H1 (cell line): ENCODE measurements around the gene SP4. TPM values are rescaled to one million over a fixed set of nuclear protein-coding genes. Genes with fewer than 3 reads are reported as not detected.

ENCODE experiments used
- EP300 ChIP-seq, 2 experiments: IDR thresholded peaks; 1 replicate in 1 of 2; 2 replicates in 1 of 2; pipeline ENCODE4 v1.6.1; 2011 to 2012; ENCODE audit warnings: low read depth in 2 of 2, low read length in 2 of 2, mild to moderate bottlenecking in 2 of 2, borderline replicate concordance in 1 of 2, inconsistent platforms in 1 of 2, moderate library complexity in 1 of 2
- NRF1 ChIP-seq: IDR thresholded peaks from 2 replicates; pipeline ENCODE4 v1.6.1; 2011; ENCODE audit warnings: mild to moderate bottlenecking, low read depth, low read length, improper control_type of control experiment
- SAP30 ChIP-seq: fragments of 300-600 bp; sonication (generic); IDR thresholded peaks from 2 replicates; pipeline ENCODE4 v1.7.1; 2012; ENCODE audit warnings: low read length, moderate library complexity, mild to moderate bottlenecking, inconsistent platforms; ENCODE audit not compliant: insufficient read depth, insufficient replicate concordance
- SIN3A ChIP-seq, 2 experiments: IDR thresholded peaks in 1 of 2; conservative IDR thresholded peaks in 1 of 2; 2 replicates each; pipeline ENCODE4 v1.6.1; 2011 to 2012; ENCODE audit warnings: low read length in 2 of 2, improper control_type of control experiment in 1 of 2, low read depth in 1 of 2, mild to moderate bottlenecking in 1 of 2
- TAF1 ChIP-seq: IDR thresholded peaks from 2 replicates; pipeline ENCODE4 v1.6.1; 2011; ENCODE audit warnings: mild to moderate bottlenecking, low read depth, low read length
- polyA plus RNA-seq, 7 experiments: library from polyadenylated mRNA; depleted of rRNA in 3 of 7; stranded (reverse) in 5 of 7; unstranded in 2 of 7; fragments of >200 nt in 5 of 7; fragments of 200-250 nt in 2 of 7; gene quantifications; 1 replicate in 5 of 7; 2 replicates in 1 of 7; 4 replicates in 1 of 7; pipeline versions ENCODE4 v1.2.1 to v1.2.3, GENCODE V29; 2011 to 2013; ENCODE audit warnings: missing spikeins in 2 of 7, mixed read lengths in 2 of 7
- total RNA-seq: library from RNA; stranded (reverse); fragmentation: NEBNext Ultra II Directional; extraction: Animal tissue kit (Norgen Biotek cat#: 25700); gene quantifications from 2 replicates; pipeline ENCODE4 v1.2.1, GENCODE V29; 2021

The SP4 gene
- total and polyA plus RNA-seq, 2 of the 8 experiments (the other 6 are each of a cell fraction or from before 2014, with no cell fraction given): 10.0 to 24.0 TPM

DNA sequence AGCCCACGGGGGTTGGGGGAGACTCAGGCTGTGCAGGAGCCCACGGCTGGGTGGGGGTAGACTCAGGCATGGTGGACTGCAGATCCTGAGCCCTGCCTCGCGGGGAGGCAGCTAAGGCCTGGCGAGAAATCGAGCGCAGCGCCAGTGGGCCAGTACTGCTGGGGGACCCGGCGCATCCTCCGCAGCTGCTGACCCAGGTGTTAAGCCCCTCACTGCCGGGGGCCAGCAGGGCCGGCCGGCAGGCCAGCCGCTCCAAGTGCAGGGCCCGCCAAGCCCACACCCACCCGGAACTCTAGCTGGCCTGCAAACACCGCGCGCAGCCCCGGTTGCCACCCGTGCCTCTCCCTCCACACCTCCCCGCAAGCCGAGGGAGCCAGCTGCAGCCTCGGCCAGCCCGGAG, 33.4 kb downstream of the SP4 start (continued):
- TF ChIP-seq EP300 (IDR thresholded peaks at IDR 0.05; ENCODE audit: borderline replicate concordance in 1 of 2, low read depth in 2 of 2, low read length in 2 of 2) (no peak), NRF1 (no peak), SAP30 (no peak), SIN3A (conservative IDR thresholded peaks at IDR 0.05 in 1 of 2, IDR thresholded peaks at IDR 0.05 in 1 of 2; ENCODE audit: low read depth in 1 of 2, low read length in 2 of 2) (no peak), TAF1 (no peak)
